Measurements from ENCODE around the gene PLEKHG2. TPM values are rescaled to one million over a fixed set of nuclear protein-coding genes. Genes with fewer than 3 reads are reported as not detected.
A peak's percentile ranks its signal among the peaks of the same experiment; 100 is the strongest.

Gene PLEKHG2
- total and polyA plus RNA-seq, 9 of the 15 experiments (the other 6 are each of a cell fraction or from before 2014, with no cell fraction given), result 0.98 to 45.7 (median 9.8) TPM

DNA sequence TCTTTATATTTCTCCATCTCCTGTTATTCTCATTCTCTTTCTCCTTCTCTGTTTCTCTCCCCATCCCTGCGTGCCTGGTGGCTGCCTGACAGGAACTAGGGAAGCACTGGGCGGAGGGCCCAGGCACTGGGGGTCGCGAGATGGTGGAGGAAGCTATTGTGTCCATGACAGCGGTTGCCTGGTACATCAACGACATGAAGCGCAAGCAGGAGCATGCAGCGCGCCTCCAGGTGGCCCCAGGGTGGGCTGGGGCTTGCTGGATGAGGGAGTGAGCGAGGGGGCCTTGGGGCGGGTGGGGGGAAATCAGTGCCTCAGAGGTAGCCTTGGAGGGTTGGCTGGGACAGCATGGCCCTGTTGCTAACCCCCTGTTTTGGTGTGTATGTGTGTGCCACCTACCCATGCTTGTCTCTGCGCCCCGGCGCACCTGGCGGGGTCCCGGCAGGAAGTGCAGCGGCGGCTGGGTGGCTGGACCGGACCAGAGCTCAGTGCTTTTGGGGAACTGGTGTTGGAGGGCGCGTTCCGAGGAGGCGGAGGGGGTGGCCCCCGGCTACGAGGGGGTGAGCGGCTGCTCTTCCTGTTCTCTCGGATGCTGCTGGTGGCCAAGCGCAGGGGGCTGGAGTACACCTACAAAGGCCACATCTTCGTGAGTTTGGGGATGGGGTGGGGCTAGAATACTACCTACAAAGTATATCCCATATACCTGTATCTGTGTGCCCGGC is 5.2 kb downstream of the PLEKHG2 start:
- Histone ChIP-seq H3K9me1 (ENCODE audit: control insufficient read depth, insufficient read depth, low read length) (no peaks in the 10 kb centered on the region), H3K4me3 (no peak overlapping the region), H2AFZ (ENCODE audit: low read depth, low read length) (no peak overlapping the region), H3K4me2 (ENCODE audit: insufficient read depth, low read length) (no peak overlapping the region), H4K20me1 (replicated peaks; ENCODE audit: control insufficient read depth, insufficient read depth, low read length) (no peaks in the 10 kb centered on the region), H3K4me1 (replicated peaks in 1 of 2; ENCODE audit: control insufficient read depth in 2 of 2, insufficient read depth in 2 of 2, low read length in 2 of 2) (peaks cover 9 to 43% of the 10 kb centered on the region in 2 experiments; a peak in 4 of 5 replicates), H3K79me2 (ENCODE audit: control insufficient read depth, insufficient read depth, low read length) (peaks cover 19% of the 10 kb centered on the region), H3K36me3 (ENCODE audit: control insufficient read depth, insufficient read depth, low read length) (peaks cover 27% of the 10 kb centered on the region; the same call in 2 of the 3 replicates), H3K9ac (ENCODE audit: insufficient read depth in 1 of 2, low read depth in 2 of 2, low read length in 2 of 2) (peak overlapping the region in 1 of 2 experiments; percentile 35; a peak in 1 of 4 replicates), H3K27ac (ENCODE audit: extremely low read depth, low read depth, low read length) (no peak overlapping the region), H3K27me3 (ENCODE audit: control insufficient read depth in 2 of 2, insufficient read depth in 2 of 2, low read length in 2 of 2) (no peaks in the 10 kb centered on the region), H3K9me3 (replicated peaks; ENCODE audit: control insufficient read depth, insufficient read depth, low read depth, low read length) (no peaks in the 10 kb centered on the region)
- BruUV-seq (replicated peaks), result no TSS peak
- ChIA-PET CTCF (ENCODE audit: low intra/inter-chr PET ratio) (no interaction called here), POLR2A (interaction anchor here (0.6 to 2.5 kb wide), 3 partner anchors 11 to 26 kb away, joined by 5 to 7 read pairs (median 5); partner anchors contain the start of genes MED29 and PAF1)
- FAIRE-seq (no peak), DNase-seq (ENCODE audit: extremely low read depth in 1 of 4, low spot score in 3 of 4) (no peak), ATAC-seq (no peak)
- intact Hi-C loops (cut with micrococcal nuclease), result no loop called here
- in situ Hi-C loops (cut with MboI), result no loop called here
- 86% methylated on average over 21 of the region's 30 CpGs for WGBS (ENCODE audit: insufficient coverage, low coverage, missing lambda C conversion rate)
- peak; percentile 46 for TF ChIP-seq POLR2G (IDR thresholded peaks at IDR 0.05; ENCODE audit: low read depth, low read length)
- TF ChIP-seq, protein P1, sequence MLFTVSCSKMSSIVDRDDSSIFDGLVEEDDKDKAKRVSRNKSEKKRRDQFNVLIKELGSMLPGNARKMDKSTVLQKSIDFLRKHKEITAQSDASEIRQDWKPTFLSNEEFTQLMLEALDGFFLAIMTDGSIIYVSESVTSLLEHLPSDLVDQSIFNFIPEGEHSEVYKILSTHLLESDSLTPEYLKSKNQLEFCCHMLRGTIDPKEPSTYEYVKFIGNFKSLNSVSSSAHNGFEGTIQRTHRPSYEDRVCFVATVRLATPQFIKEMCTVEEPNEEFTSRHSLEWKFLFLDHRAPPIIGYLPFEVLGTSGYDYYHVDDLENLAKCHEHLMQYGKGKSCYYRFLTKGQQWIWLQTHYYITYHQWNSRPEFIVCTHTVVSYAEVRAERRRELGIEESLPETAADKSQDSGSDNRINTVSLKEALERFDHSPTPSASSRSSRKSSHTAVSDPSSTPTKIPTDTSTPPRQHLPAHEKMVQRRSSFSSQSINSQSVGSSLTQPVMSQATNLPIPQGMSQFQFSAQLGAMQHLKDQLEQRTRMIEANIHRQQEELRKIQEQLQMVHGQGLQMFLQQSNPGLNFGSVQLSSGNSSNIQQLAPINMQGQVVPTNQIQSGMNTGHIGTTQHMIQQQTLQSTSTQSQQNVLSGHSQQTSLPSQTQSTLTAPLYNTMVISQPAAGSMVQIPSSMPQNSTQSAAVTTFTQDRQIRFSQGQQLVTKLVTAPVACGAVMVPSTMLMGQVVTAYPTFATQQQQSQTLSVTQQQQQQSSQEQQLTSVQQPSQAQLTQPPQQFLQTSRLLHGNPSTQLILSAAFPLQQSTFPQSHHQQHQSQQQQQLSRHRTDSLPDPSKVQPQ (CRISPR knock-in tag; IDR thresholded peaks at IDR 0.05; ENCODE audit: borderline replicate concordance), result no peak
- TF ChIP-seq DPF2 (IDR thresholded peaks at IDR 0.05), result no peak
- TF ChIP-seq NR3C1 (CRISPR knock-in tag; IDR thresholded peaks at IDR 0.05), result no peak
- TF ChIP-seq ZNF140 (CRISPR knock-in tag; IDR thresholded peaks at IDR 0.05), result no peak
- TF ChIP-seq ZKSCAN3 (CRISPR knock-in tag; IDR thresholded peaks at IDR 0.05), result no peak
